HG03457 (cell line): Measurements from ENCODE around the gene TPP2.

Experiments
- ATAC-seq: cut with Tn5 transposase; IDR thresholded peaks from one replicate; pipeline ENCODE4 v1.9.1; 2021; ENCODE audit warnings: moderate number of reproducible peaks; ENCODE audit not compliant: unreplicated experiment

The TPP2 gene

DNA sequence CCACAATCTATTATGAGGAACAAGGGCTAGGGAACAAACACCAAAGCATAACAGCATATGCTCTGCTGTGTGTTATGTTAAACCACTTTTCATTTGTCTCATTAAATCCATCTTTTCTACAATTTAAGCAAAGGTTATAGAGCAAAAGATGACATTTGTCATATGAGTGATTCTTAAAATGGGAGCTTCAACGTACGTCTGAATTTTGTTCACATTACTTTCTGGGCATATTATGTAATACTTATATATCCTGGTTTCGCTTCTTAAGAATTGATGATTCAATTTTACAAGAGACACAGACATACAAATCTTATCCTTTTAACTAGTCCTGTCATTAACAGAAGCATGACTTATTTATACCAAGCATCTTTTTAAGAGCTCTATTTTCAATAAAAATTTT, 3.3 kb upstream of the TPP2 start:
- no peak for ATAC-seq

DNA sequence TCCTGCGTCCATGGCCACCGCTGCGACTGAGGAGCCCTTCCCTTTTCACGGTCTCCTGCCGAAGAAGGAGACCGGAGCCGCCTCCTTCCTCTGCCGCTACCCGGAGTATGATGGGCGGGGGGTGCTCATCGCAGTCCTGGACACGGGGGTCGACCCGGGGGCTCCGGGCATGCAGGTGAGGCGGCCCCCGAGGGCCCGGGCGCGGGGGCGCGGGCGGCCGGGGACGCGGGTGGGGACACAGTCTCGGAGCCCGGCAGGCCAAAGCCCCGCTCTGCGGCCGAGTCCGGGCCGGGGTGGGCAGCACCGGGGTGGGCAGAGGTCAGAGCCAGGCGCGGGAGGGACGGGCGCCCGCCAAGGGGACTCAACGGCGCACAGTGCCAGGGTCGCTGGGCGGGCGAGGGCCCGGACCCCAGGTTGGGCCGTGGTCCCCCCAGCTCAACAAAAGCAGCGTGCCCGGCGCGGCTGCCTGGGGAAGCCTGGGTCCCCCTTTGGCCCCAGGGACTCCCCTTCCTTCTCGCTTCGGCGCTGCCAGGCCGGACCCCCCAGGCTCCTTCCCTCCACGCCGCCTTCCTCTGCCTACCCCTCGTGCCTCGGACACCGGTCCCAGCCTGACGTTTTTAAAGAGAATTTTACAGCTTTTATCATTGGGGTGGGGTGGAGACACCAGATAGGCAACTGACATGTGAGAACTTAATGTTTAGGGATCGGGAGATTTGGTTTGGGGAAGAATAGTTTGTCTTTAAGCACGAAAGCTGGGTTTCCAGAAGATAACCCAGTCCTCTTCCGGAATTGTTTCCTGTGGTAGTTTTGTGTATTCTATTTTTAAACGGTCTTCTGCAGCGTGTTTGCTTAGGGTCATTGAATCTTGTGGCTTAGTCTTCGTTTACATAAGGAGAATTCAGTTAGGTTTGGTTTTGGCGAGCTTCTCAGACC, 509 bp downstream of the TPP2 start:
- ATAC-seq: peak; percentile 23

DNA sequence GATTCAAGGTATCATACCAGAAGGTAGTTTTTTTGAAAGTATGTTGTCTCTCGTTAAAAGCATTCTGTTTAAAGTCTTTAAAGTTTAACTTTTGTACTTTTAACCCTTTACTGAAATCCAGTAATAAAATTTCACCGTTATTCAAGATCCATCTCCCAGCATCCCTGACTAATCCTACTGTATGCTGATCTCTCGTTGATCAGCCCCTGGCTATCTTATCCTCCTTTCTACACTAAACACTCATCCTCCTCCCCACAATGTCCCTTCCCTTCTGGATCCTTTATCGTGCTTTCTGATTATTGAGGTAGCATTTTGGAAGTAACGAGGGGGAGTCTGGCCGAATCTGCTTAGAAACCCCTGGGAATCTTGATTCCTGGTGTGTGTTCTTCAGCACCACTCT, 1.3 kb downstream of the TPP2 start:
- ATAC-seq: no peak

DNA sequence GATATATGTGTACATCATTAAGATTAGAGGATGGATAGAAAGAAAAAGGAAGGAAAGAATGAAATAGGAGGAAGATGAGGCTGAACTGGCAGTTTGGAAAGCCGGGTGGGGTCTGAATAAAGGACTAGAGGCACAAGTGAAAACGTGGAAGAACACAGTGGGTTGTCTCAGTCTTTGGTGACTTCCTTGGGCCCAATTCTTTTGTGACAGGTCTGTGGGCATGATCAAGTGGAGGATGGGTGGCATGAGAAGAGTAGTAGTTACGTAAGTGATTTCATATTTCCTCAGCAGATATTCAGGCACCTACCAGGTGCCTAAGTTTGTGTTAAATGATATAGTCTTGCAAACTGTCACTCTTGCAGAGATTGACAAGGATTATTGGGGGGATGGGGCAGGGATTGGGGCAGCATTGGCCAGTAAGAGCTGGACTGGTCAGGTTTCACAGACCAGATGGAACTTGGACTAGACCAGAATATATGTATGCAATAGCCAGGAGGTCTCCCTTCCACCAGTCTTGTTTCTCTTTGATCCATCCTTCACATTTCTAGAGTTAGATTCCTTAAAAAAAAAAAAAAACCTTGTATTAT, 2.7 kb downstream of the TPP2 start:
- ATAC-seq: no peak

DNA sequence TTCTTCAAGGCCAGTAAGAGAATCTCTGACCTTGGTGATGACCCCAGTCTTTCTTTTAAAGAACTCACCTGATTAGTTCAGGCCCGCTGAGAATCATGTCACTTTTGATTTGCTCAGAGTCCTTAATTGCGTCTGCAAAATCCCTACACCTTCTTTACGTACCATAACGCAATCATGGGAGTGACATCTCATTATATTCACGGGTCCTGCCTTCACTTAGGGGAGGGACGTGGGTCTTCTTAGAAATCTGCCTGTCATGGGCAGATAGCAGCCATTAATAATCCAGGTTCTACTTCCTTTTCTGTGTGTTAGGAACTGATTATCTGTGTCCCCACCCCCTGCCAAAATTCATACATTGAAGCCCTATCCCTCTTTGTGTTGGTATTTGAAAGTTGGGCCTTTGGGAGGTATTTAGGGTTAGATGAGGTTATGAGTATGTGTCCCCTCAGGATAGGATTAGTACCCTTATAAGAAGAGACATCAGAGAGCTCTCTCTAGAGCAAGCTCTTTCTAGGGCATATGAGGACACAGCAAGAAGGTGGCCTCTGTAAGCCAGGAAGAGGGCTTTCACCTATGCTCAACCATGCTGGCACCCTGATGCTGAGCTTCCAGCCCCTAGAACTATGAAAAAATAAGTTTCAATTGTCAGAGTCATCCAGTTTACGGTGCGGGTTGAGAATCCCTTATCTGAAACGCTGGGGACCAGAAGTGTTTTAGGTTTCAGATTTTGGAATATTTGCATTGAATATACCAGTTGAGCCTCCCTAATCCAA, 9.9 kb downstream of the TPP2 start:
- no peak for ATAC-seq

DNA sequence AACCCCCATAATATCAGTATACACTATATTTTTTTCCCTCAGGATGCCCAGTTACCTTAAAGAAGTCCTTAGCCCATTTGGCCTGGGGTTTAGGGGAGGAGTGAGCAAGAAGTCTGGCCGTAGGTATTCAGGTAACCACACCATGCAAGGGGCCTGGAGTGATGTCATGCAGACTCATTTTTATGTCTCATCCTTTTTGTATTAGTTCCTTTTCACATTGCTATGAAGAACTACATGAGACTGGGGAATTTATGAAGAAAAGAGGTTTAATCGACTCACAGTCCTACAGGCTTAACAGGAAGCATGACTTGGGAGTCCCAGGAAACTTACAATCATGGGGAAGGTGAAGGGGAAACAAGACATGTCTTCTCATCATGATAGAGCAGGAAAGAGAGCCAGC, 12.2 kb downstream of the TPP2 start:
- no peak for ATAC-seq

DNA sequence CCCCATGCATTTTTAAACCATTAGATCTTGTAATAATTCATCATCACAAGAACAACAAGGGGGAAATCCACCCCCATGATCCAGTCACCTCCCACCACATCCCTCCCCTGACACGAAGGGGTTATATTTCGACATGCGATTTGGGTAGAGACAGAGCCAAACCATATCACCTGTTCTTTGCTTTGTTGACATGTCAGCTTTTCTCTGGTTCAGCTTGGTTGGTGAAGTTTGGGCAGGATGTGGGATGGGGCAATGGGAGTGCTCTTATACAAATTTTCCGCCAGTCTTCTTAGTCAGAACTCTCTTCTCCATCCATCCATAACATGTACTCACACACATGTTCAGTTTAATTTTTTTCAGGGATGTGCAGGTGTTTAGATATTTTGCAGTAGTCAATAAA, 12.9 kb downstream of the TPP2 start:
- no peak for ATAC-seq

DNA sequence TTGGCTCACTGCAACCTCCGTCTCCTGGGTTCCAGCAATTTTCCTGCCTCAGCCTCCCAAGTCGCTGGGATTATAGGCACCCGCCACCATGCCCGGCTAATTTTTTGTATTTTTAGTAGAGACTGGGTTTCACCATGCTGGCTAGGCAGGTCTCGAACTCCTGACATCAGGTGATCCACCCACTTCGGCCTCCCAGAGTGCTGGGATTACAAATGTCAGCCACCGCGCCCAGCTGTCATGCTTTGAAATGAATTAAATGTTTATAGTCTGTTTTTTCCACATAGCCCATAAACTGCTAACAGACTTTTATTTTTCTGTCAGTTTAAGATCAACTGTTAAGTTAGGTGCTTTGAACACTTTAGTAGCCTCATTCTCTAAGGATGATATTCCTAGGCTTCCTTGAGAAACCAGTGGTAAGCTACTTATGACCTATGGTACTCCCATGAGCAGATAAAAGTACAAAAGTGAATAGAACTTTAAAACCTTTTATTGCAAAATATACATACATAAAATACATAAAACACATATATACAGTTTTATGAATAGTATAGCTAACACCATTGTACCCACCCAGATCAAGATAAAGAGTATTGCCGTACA, 13.6 kb downstream of the TPP2 start:
- no peak for ATAC-seq

DNA sequence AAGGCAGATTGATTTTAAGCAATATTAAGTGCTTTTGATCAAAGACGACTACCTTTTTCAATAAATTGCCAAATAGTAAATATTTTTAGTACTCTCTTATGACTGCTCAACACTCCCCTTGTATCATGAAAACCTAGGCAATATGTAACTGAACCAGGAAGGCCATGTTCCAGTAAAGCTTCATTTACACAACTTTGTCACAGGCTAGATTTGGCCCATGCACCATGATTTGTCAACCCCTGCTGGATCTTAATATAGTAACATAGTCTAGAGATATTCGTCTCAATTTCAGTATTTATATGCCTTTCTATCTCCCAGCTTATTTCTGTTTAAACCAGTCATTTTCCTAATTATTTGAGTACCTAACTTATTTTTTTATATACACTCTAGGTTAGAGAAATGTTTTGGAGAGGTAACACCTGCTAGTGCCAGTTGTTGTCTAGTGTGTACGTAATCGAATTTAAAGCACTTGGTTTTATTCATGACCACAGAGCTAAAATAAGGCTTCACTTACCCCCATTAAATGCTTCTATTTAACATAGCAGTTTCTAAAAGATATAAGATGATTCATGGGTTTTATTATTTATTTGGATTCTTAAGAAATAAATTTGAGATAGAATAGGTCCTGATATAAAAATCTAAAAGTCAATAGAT, 21.0 kb downstream of the TPP2 start:
- no peak for ATAC-seq

DNA sequence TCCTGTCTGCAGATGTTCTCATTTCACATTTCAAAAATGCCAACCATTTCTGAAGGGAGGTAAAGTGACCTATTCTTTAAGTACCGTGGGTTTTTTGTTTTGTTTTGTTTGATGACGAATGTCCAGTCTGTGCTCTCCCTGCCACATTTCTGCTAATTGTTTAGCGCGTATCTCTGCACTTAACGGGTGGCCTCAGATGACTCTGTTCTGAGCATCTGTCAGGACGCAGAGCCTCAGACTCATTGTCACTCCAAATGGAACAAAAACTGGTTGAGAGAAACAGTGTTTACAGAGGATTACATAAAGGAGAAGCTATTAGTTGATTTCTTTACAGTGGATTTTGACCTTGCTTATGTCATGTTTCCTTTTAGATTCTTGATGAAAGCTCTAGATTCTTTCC, 23.7 kb downstream of the TPP2 start:
- ATAC-seq: no peak

DNA sequence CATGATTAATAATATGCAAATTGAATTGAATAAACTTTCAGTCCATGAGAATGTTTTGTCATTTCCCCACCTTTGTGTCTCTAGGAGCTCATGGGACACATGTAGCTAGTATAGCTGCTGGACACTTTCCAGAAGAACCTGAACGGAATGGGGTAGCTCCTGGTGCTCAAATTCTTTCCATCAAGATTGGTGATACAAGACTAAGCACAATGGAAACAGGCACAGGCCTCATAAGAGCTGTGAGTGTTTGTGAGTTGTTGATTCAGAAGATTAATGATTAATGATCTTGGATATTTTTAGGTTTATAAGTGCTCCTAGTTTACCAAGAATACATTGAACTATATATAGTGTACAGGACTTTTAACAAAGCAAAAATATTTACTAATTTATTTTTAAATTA, 30.1 kb downstream of the TPP2 start:
- no peak for ATAC-seq

DNA sequence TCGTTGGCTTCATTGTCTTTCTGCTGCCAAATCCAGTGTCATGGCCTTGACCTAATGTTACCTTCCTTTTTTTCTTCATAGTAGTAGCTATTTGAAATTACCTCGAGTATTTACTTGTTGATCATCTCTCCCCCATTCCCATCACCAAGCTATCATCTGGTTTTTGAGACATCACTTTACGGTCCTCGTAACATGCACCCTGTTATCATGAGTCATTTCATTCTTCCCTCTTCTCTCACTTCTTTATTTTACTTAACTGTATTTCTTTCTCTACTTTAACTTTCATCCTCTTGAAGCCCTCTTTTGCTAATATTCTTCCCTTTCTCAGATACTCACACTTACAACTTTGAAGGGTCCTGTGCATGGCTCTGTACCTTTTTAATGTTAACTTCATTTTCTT, 31.8 kb downstream of the TPP2 start:
- no peak for ATAC-seq

DNA sequence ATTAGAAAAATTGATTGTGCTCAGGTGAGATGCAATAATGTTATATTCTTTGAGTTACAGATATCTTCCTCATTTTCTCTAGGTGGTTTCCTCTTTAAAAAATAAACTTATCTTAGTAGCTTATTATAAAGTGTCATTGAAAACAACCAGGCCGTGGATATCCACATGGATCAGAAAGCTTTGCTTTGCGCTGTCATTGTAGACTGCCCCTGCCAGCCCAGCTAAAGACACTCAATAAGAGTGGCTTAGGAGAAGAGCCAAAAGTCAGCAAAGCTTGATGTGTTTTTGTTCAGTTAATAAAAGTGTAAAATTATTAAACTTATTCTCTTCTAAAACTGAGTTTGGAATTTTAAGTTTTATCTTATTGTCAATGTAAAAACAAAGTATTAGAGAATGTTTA, 34.4 kb downstream of the TPP2 start:
- no peak for ATAC-seq

DNA sequence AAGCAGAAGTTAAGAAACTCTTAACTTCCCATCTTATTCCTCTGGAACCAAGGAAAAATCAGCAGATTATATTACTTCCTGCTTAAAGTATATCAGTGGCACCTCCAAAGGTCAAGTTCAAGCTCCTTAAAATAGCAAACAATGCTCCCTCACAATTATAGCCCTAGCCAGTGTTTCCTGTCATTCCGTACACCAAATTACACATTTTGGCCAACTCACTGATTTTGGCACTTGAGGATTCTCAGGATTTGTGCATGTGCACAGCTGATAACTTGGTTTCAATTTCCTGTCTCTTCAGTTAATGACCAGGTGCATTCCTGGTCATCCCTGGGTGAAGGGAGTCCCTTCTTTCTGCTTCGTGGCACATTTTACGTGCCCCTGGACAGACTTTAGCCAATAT, 42.0 kb downstream of the TPP2 start:
- ATAC-seq: no peak

DNA sequence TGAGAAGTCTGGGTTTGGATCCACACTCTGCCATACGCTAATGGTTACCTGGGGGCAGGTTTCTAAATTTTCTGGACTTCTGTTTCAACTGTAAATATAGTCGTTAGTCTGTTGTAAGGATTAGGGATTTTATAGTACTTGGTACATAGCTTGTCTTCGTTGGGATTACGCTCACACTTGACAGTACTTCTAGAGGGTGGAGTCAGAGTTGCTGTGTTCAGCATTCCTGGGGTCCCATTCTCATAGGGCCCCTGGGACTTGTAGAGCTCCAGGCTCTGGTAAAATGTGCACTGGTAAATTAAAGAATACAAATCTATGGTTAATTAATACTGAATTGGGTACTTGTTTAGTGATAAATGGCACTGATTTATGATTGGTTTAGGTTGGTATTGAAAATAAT, 45.2 kb downstream of the TPP2 start:
- no peak for ATAC-seq

DNA sequence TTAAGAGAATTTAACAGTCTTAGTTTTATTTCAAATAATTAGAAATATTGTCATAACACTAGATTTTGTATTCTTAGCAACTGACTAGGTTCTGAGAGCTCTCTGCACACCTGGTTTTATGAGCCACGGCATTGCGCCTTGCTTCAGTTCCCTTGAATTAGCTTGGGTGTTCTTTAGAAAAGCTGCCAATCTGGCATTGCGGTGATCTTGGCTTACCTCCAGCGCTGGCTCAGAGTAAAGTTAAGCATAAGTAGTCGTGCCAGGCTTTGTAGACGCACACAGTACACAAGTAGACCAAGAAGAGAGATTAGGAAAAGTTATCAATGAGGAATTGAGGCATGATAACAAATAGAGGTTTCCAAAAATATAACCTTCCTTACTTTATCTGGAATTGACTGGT, 45.7 kb downstream of the TPP2 start:
- ATAC-seq: no peak

DNA sequence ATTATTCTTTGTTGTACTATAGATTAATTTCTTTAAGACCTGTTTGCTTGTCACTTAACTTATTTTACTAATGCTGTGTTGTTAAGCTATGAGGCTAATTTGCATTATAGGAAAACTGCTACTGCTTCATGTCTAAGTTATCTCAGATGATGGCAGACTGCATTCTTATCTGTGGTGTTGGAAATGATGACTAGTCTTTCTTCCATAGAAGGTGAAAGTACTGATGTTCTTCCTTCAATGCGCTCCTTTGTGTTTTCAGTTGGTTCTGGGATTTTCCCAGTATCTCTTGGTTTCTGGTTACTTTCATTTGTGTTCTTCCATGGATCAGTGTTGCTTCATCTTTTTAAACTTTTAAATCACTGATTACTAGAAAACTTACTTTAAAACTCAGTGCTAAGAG, 46.9 kb downstream of the TPP2 start:
- no peak for ATAC-seq

DNA sequence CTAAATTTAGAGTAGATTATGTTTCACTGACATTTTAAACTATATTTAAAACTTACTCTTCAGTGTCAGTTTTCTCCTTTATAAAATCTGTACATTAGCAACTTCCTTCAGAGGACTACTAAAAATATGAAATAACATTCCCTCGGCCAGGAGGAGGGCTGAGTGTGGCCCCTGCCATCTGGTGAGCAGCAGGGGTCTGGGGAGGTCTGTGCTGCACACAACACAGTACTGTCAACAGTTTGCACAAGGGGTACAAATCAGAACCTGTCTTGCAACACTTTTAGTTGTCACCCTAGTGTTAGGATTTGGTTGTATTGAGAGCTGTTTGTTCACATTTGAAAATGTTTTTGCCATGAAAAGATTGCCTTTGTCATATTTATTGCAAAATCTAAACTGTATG, 48.9 kb downstream of the TPP2 start:
- ATAC-seq: no peak

DNA sequence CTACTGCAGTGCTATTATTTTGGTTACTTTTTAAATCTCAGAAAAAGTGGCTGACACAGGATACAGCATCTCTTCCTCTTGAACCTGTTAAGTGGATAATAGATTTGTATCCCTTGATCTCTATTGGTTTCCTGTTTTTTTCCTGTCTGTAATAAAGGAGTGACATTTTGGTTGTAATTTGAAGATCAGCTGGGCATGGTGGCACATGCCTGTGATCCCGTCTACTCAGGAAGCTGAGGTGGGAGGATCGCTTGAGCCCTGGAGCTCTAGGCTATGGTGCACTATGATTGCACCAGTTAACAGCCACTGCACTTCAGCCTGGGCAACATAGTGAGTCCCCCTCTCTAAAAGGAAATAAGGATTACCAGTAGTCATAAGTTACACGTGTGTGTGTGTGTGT, 51.3 kb downstream of the TPP2 start:
- ATAC-seq: no peak

DNA sequence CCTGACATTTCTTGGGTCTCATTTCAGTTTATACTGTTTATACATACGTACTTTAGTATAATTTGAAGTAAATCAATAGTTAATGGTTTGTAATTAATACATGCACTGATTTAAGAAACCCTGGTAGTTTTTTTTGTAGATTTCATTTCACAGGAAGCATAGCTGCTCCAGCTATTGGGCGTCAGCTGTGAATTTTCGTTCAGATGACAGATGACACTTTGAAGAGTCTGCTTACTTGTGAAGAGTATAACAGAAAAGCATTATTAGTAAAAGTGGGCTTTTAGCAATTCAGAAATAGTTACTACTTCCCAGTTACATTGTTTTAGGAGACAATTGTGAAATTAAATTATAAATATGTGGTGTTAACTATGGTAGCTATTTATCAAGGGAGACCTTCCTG, 53.7 kb downstream of the TPP2 start:
- no peak for ATAC-seq

DNA sequence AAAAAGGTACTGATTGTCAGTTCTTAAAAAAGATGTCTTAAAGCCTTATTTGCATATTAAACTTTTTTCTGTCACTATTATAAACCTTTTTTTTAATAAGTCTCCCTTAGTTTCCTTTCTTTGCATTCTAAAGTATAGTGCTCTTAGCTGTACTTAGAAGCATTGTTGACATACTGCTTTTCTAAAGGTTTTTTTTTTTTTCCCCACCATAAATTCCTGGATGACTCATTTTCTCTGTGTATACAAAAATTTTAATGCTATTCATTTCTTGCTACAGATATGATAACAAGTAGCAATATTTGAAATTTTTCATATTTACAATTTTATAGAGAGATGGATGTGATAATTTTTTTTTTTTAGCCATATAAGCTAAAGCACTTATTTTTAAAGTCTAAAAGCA, 54.6 kb downstream of the TPP2 start:
- ATAC-seq: no peak
